OCI-LY1 (cell line): ENCODE measurements around the gene TMEM63B.

ENCODE experiments used
- CTCF ChIP-seq: fragments of 200-600 bp; sonication (generic), shearing (Covaris generic); IDR thresholded peaks from 2 replicates; pipeline ENCODE4 v1.5.1; 2017; ENCODE audit warnings: mild to moderate bottlenecking, antibody characterized with exemption, low read length, moderate library complexity, mixed read lengths
- EZH2 ChIP-seq: fragments of 200-600 bp; sonication (generic), shearing (Covaris generic); IDR thresholded peaks from 2 replicates; pipeline ENCODE4 v1.8.0; 2017; ENCODE audit warnings: borderline replicate concordance, mixed run types, mild to moderate bottlenecking, antibody characterized with exemption, low read length, moderate library complexity, mixed read lengths

GRCh38 chr6:44127186-44128019 is at the start of gene TMEM63B, which contains the start of gene MRPL14:
- TF ChIP-seq CTCF, result no peak
- no peak for TF ChIP-seq EZH2
